Stimulated activated CD4-positive, alpha-beta T cell treated with anti-CD3 and anti-CD28 coated beads, Interleukin-2, amount 100 ng/mL, for 24 hours (primary cell): ENCODE results near the gene ZNF480.
A peak's percentile ranks its signal among the peaks of the same experiment; 100 is the strongest.
"Not testable (repeated sequence)": the region's sequence is repeated elsewhere in the genome, so short reads cannot be mapped to it uniquely, and the experiment has no call there.

Experiments
- DNase-seq, 2 donors: peaks; one replicate each; pipeline ENCODE4 v3.0.0-alpha.2; 2020

The ZNF480 gene

GRCh38 chr19:52296773-52297600 is at the start of gene ZNF480:
Gene ZNF480 (plus strand): TSS chr19:52297169. CDS start chr19:52300413, 3,244 bp downstream.
- DNase-seq, result peak; percentile 74 to 76

- peak; percentile 64 to 73 for DNase-seq
Measured at GRCh38 chr19:52248241-52248640, 48.7 kb upstream of the ZNF480 start.

- no peak for DNase-seq
Measured at GRCh38 chr19:52258426-52258825, 38.5 kb upstream of the ZNF480 start.

- DNase-seq, result not testable (repeated sequence)
Measured at GRCh38 chr19:52265556-52265955, 31.4 kb upstream of the ZNF480 start.

- DNase-seq, result peak; percentile 99
Measured at GRCh38 chr19:52269338-52270261, 27.4 kb upstream of the ZNF480 start, which contains the start of gene ZNF766. Gene ZNF766 (plus strand): TSS chr19:52269587. CDS start chr19:52269614, 27 bp downstream.

GRCh38 chr19:52270266-52270885 is 26.6 kb upstream of the ZNF480 start:
- peak; percentile 6 to 19 for DNase-seq

GRCh38 chr19:52273301-52273700 is 23.7 kb upstream of the ZNF480 start:
- no peak for DNase-seq

- no peak for DNase-seq
Measured at GRCh38 chr19:52274191-52274590, 22.8 kb upstream of the ZNF480 start.

GRCh38 chr19:52275988-52276387 is 21.0 kb upstream of the ZNF480 start:
- DNase-seq, result no peak

- no peak for DNase-seq
Measured at GRCh38 chr19:52277471-52277870, 19.5 kb upstream of the ZNF480 start.

- no peak for DNase-seq
Measured at GRCh38 chr19:52286256-52286655, 10.7 kb upstream of the ZNF480 start.

GRCh38 chr19:52291781-52292180 is 5.2 kb upstream of the ZNF480 start:
- DNase-seq, result no peak

- DNase-seq, result not testable (repeated sequence)
Measured at GRCh38 chr19:52292946-52293345, 4.0 kb upstream of the ZNF480 start.

- no peak for DNase-seq
Measured at GRCh38 chr19:52296400-52296772, 583 bp upstream of the ZNF480 start.

- no peak for DNase-seq
Measured at GRCh38 chr19:52297601-52298364, 814 bp downstream of the ZNF480 start.

GRCh38 chr19:52307275-52307674 is 10.3 kb downstream of the ZNF480 start:
- DNase-seq, result peak in 1 of 2 donors; percentile 5

- no peak for DNase-seq
Measured at GRCh38 chr19:52322429-52322828, 25.5 kb downstream of the ZNF480 start.

GRCh38 chr19:52331757-52332156 is 34.8 kb downstream of the ZNF480 start:
- no peak for DNase-seq

- DNase-seq, result no peak
Measured at GRCh38 chr19:52335768-52336116, 38.8 kb downstream of the ZNF480 start.

- DNase-seq, result peak; percentile 89
Measured at GRCh38 chr19:52336117-52336790, 39.3 kb downstream of the ZNF480 start, which contains the start of gene ZNF610. Gene ZNF610 (plus strand): TSS chr19:52336243. CDS start chr19:52349173, 12,930 bp downstream.

GRCh38 chr19:52336791-52337381 is 39.9 kb downstream of the ZNF480 start:
- DNase-seq, result no peak
